GM19324 (cell line): ENCODE measurements around the gene MTG1.
"Not testable (repeated sequence)": the region's sequence is repeated elsewhere in the genome, so short reads cannot be mapped to it uniquely, and the experiment has no call there.

Source experiments
- ATAC-seq: cut with Tn5 transposase; IDR thresholded peaks from one replicate; pipeline ENCODE4 v1.9.1; 2021; ENCODE audit warnings: mild to moderate bottlenecking, moderate library complexity; ENCODE audit not compliant: unreplicated experiment, low FRiP score

The MTG1 gene

GRCh38 chr10:133421336-133422222, 27.6 kb downstream of the MTG1 start:
- ATAC-seq = no peak

- ATAC-seq = no peak
Measured at GRCh38 chr10:133422223-133422806, 28.4 kb downstream of the MTG1 start.

DNA sequence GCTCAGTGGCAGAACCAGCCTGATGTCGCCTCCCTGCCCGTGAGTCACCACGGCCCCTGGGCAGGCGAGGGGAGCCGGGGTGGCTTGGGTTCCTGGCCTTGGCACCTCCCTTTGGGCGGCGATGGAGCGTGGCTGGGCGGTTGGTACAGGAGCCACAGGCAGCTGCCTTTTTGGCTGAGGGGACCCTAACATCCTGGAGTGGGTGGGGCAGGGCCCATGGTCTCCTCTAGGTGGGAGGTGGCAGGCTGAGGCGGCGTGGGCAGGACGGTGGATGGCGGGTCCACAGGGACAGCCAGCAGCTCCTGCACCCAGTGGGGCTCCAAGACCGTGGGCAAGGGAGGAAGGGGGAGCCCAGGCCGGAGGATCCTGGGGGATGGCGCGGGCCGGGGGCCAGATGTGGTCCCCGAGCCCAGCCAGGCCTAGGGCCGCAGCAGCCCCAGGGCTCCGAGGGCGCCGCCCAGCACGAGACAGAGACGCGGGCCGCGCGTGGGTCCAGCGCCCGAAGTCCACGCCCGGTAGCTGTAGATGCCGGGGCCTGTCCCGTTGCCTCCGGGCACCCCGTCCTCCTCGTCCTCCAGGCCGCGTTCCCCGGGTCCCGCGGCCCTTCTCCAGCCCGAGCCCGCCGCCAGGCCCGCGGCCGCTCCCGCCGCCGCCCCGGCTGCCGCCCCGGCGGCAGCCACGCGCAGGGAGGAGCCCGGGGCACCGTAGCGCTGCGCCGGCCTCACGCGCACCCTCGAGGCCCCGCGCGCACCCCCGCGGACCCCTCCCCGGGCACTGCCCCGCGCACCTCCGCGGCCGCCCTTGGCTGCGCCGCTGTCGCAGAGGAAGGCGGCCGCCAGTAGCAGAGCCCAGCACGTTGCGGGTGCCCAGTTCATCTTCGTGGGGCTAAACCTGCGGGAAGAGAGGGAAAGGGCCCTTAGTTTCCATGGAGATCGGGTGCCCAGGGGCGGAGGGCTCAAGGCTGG, 29.1 kb downstream of the MTG1 start:
- no peak for ATAC-seq

- ATAC-seq = not testable (repeated sequence)
Measured at GRCh38 chr10:133424102-133424501, 30.1 kb downstream of the MTG1 start.

- ATAC-seq = not testable (repeated sequence)
Measured at GRCh38 chr10:133424601-133425000, 30.6 kb downstream of the MTG1 start, which contains the start of gene SPRN. Gene SPRN, minus strand, starts transcription at chr10:133424625. Its CDS starts 944 bp downstream, at chr10:133423681.

DNA sequence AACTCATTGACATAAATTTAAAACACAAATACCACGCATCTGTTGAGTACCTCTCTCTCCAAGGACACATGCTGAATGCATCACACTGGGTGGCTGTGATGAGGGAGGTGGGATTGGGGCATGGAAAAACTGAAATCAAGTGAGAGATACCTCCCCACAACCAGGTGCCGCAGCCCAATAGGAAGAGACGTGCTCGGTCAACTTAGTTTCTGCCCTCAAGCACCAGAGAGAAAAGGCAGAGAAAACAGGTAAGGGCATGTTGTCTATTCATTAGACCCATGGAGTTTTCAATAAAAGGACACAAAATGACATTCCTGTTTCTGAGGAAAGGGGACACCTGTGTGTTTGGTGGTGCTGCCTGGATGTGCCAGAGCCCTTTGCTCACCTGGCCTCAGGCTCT, 35.6 kb downstream of the MTG1 start:
- ATAC-seq = not testable (repeated sequence)

DNA sequence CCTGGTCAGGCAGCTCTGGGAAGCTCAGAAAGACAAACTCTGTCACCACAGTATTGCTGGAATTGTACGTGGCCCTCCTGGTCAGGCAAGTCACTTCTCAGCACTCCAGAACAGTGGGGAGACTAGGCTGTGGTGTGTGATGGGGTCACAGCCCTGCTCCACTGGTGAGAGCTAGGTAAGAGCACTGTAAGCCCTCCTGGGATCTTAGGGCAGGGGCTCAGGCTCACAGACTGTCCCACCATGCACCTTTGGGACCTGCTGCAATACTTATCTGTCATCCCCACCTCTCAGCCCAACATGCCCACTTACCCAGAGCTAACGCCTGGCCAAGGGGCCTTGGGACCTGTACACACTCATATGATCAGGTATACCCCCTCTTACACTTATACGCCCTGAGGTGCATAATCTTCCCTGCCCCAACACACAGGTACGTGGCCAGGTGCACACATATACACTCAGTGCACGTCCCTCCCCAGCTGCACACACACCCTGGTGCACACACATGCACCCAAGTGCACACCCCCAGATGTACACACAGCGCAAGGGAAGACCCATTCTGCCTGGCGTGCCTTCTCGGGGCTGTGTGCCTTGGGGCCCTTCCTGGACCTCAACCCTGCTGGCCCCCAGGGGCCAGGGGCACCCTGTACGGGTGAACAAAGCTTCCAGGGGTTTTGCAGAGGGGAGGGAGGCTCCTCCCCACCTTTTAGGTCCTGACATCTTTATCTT, 38.1 kb downstream of the MTG1 start:
- not testable (repeated sequence) for ATAC-seq

DNA sequence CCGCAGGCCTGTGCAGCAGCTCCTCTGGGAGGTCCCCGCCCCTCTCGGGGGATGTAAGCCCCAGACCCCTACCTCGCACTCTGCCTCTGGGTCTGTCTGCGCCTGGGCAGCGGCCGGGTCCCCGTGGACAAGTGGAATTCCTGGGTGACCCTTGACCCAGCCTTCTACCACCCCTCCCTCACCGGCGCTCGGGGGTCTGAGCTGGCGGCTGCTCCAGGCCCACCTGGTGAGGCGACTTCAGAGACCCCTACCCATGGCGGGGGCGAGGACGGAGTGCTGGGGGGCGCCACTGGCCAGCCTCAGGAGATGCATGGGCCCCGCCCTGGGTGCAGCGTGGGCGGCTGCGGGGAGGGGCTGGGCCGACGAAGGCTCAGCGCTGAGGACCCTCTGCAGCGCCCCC, 38.8 kb downstream of the MTG1 start:
- ATAC-seq = not testable (repeated sequence)

GRCh38 chr10:133438711-133439273, 44.8 kb downstream of the MTG1 start:
- no peak for ATAC-seq

GRCh38 chr10:133439517-133440461, 45.8 kb downstream of the MTG1 start:
- ATAC-seq = no peak

GRCh38 chr10:133440633-133441285, 46.8 kb downstream of the MTG1 start:
- ATAC-seq = no peak

DNA sequence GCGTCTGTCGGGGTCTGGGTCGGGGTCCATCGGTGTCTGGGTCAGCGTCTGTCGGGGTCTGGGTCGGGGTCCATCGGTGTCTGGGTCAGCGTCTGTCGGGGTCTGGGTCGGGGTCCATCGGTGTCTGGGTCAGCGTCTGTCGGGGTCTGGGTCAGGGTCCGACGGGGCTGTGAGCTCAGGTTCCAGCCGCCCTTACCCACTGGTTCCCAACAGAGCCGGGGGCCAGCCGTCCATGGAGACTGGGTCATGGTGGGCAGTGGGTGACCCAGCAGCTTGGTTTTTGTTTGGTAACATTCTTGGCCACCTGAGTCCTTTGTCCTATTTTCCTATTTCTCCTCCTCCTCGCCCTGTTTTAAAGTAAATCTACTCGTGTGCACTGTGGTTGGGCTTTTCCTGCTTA, 47.4 kb downstream of the MTG1 start:
- not testable (repeated sequence) for ATAC-seq

DNA sequence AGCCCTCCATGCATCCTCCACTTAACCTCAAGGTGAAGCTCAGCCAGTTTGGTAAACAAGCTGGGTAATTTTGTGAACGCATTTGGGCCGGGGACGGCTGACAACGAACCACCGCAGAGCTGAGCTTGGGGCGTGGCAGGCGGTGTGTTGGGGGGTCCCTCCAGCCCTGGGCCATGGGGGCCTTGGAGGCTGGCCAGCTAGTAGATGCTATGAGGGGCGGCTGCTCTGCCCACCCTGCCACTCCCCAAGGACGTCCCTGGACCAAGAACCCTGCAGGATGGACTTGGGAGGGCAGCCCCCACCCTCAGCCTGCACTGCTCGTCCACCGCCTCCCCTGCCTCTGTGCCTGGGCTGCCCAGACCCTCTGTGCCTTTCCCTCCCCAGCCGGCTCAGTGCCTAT, 47.8 kb downstream of the MTG1 start:
- no peak for ATAC-seq

DNA sequence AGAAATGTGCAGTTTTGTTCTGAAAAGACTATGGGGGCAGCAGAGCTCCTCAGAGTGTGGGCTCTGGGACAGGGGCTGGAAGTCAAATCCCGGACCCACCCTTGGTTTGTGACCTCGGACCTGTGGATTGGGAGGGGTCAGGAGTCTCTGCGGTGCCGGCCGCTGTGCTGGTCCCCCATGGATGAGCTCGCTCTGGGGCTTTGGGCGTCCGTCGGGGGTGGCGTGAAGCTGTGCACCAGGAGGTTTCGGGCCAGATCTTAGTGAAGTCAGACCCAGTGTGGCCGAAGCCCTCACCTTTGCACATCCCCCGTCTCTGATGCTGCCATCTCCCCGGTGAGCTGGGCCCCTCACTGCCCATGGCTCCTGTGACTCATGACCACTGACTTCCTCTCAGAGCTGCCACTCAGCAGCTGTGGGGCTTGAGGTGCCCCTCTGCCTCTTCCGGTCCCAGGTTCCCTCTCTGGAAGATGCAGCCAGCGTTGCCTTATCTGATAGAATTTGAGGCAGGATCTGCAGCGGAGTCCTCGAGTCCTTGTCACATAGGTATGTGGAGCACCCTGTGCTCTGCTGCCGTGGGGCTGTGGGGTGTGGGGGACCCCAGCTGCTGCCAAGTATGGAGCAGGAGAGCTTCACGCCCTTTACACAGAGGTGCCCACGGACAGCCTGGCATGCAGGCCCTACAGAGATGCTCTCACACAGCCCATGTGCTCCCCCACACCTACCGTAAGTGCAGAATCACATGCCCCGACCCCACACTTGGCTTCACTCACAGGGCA, 48.4 kb downstream of the MTG1 start:
- no peak for ATAC-seq

- no peak for ATAC-seq
Measured at GRCh38 chr10:133442967-133443924, 49.3 kb downstream of the MTG1 start.
